GM19025 (cell line): ENCODE measurements around the gene FAM118A.
"Not testable (repeated sequence)": the region's sequence is repeated elsewhere in the genome, so short reads cannot be mapped to it uniquely, and the experiment has no call there.

Experiments used
- ATAC-seq: cut with Tn5 transposase; IDR thresholded peaks from one replicate; pipeline ENCODE4 v1.9.1; 2021; ENCODE audit warnings: mild to moderate bottlenecking, low read depth, moderate library complexity; ENCODE audit not compliant: unreplicated experiment

The FAM118A gene

GRCh38 chr22:45280587-45280980, 29.1 kb upstream of the FAM118A start:
- ATAC-seq, result no peak

- no peak for ATAC-seq
Observed at GRCh38 chr22:45281010-45281409, 28.7 kb upstream of the FAM118A start.

GRCh38 chr22:45284705-45285262, 24.9 kb upstream of the FAM118A start, which contains the start of gene UPK3A:
UPK3A (plus strand) TSS chr22:45284949; CDS start chr22:45285014, 65 bp downstream.
- ATAC-seq, result no peak

GRCh38 chr22:45285263-45286058, 24.3 kb upstream of the FAM118A start:
- ATAC-seq, result no peak

GRCh38 chr22:45286854-45287551, 22.7 kb upstream of the FAM118A start:
- ATAC-seq, result no peak

GRCh38 chr22:45290410-45290936, 19.3 kb upstream of the FAM118A start:
- no peak for ATAC-seq

- ATAC-seq, result no peak
Observed at GRCh38 chr22:45291061-45291930, 18.4 kb upstream of the FAM118A start.

GRCh38 chr22:45291931-45292290, 17.8 kb upstream of the FAM118A start:
- no peak for ATAC-seq

- ATAC-seq, result no peak
Observed at GRCh38 chr22:45292731-45293442, 16.8 kb upstream of the FAM118A start.

GRCh38 chr22:45294030-45294429, 15.7 kb upstream of the FAM118A start:
- no peak for ATAC-seq

- ATAC-seq, result not testable (repeated sequence)
Observed at GRCh38 chr22:45295004-45295403, 14.7 kb upstream of the FAM118A start.

- no peak for ATAC-seq
Observed at GRCh38 chr22:45295492-45295891, 14.2 kb upstream of the FAM118A start.

GRCh38 chr22:45296628-45297297, 13.0 kb upstream of the FAM118A start:
- ATAC-seq, result no peak

GRCh38 chr22:45298934-45299505, 10.7 kb upstream of the FAM118A start:
- no peak for ATAC-seq

GRCh38 chr22:45302751-45303150, 7.0 kb upstream of the FAM118A start:
- ATAC-seq, result no peak

- no peak for ATAC-seq
Observed at GRCh38 chr22:45303181-45303580, 6.6 kb upstream of the FAM118A start.

- no peak for ATAC-seq
Observed at GRCh38 chr22:45304971-45305370, 4.8 kb upstream of the FAM118A start.

- ATAC-seq, result no peak
Observed at GRCh38 chr22:45305456-45306075, 4.2 kb upstream of the FAM118A start.
